Osteoblast (primary cell): Measurements from ENCODE around the gene PRPF6. TPM values are rescaled to one million over a fixed set of nuclear protein-coding genes. Genes with fewer than 3 reads are reported as not detected.

Source experiments
- DNase-seq: peaks from one replicate; pipeline ENCODE4 v3.0.0; 2011; ENCODE audit warnings: low spot score, mixed read lengths; ENCODE audit not compliant: insufficient read length; ENCODE audit errors: missing footprints
- H2AFZ ChIP-seq: 2 replicates; pipeline ENCODE4 v1.6.0; 2011; ENCODE audit warnings: mild to moderate bottlenecking, low read length
- H3K27ac ChIP-seq: 2 replicates; pipeline ENCODE4 v1.5.1; 2011; ENCODE audit warnings: mild to moderate bottlenecking, low read depth, low read length, moderate library complexity
- H3K27me3 ChIP-seq: 2 replicates; pipeline ENCODE4 v1.6.0; 2012; ENCODE audit warnings: mild to moderate bottlenecking, control low read depth, inconsistent platforms, low read length, moderate library complexity; ENCODE audit not compliant: insufficient read depth
- H3K36me3 ChIP-seq: 2 replicates; pipeline ENCODE4 v1.5.1; 2011; ENCODE audit warnings: mild to moderate bottlenecking, low read length, control low read depth, moderate library complexity; ENCODE audit not compliant: insufficient read depth
- H3K4me1 ChIP-seq: 2 replicates; pipeline ENCODE4 v1.5.1; 2011; ENCODE audit warnings: mild to moderate bottlenecking, low read length, control low read depth, moderate library complexity; ENCODE audit not compliant: insufficient read depth
- H3K4me2 ChIP-seq: 2 replicates; pipeline ENCODE4 v1.6.0; 2011; ENCODE audit warnings: mild to moderate bottlenecking, low read length; ENCODE audit not compliant: insufficient read depth
- H3K4me3 ChIP-seq: fragments of 200-600 bp; sonication (generic); 3 replicates; pipeline ENCODE4 v1.5.1; 2012; ENCODE audit warnings: mild to moderate bottlenecking, low read length, inconsistent platforms; ENCODE audit not compliant: insufficient read depth
- H3K79me2 ChIP-seq: 2 replicates; pipeline ENCODE4 v1.6.0; 2012; ENCODE audit warnings: mild to moderate bottlenecking, low read length, control low read depth, inconsistent platforms; ENCODE audit not compliant: insufficient read depth
- H3K9me3 ChIP-seq: 2 replicates; pipeline ENCODE4 v1.5.1; 2011; ENCODE audit warnings: low read depth, low read length, control low read depth
- H4K20me1 ChIP-seq: 2 replicates; pipeline ENCODE4 v1.6.0; 2012; ENCODE audit warnings: mild to moderate bottlenecking, low read length, control low read depth; ENCODE audit not compliant: insufficient read depth
- total RNA-seq: library from RNA; depleted of rRNA; stranded (reverse); fragments of >200 nt; gene quantifications from 2 replicates; pipeline ENCODE4 v1.2.3, GENCODE V29; 2012
- TF ChIP-seq, protein P1 (sequence below): IDR thresholded peaks from 2 replicates; pipeline ENCODE4 v1.5.1; 2011; ENCODE audit warnings: mild to moderate bottlenecking, low read depth, low read length, moderate library complexity; ENCODE audit errors: extremely low read depth

Gene PRPF6
- total RNA-seq, 1 donor, result 56.1 TPM

DNA sequence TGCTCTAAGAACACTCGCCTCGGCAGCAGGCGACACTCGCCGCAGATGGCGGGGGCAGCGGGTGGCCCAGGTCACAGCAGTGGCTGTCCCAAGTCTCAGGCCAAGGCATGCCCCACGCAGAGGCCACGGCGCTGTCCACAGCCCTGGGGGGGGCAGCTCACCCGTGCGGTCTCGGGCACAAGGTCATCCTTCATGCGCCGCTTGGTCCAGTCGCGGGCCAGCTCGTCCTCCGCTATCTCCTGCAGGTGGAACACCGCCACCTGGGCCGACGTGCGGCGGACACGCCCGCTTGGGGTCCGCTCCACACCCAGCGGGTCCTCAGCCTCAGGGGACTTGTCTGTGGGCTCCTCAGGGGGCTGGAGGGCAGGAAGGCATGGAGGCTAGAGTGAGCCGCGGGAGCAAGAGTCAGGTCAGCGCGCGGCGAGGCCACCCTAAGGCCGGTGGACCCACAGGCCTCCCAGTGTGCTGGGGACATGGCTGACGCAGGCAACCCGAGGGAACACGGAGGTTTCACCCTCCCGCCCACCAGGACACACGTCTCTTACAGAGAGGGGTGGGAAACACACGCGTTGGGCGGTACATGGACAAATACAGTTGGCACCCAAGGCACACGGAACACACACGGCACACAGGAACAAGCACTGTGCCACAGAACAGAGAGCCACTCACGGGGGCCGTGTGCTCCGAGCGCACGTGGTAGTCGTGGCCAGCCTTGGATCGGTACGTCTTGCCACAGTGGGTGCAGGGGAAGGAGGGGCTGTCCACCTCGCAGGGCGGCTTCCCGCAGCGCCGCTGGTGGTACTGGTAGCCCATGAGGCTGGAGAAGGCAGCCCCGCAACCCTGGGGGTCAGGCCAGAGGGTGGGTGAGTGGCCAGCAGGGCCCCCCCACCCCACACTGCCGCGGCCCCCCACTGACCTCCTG, 18.2 kb upstream of the PRPF6 start:
- TF ChIP-seq, protein P1, sequence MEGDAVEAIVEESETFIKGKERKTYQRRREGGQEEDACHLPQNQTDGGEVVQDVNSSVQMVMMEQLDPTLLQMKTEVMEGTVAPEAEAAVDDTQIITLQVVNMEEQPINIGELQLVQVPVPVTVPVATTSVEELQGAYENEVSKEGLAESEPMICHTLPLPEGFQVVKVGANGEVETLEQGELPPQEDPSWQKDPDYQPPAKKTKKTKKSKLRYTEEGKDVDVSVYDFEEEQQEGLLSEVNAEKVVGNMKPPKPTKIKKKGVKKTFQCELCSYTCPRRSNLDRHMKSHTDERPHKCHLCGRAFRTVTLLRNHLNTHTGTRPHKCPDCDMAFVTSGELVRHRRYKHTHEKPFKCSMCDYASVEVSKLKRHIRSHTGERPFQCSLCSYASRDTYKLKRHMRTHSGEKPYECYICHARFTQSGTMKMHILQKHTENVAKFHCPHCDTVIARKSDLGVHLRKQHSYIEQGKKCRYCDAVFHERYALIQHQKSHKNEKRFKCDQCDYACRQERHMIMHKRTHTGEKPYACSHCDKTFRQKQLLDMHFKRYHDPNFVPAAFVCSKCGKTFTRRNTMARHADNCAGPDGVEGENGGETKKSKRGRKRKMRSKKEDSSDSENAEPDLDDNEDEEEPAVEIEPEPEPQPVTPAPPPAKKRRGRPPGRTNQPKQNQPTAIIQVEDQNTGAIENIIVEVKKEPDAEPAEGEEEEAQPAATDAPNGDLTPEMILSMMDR, result no peak
- no peaks in the 10 kb centered on the region for H3K27me3 ChIP-seq

DNA sequence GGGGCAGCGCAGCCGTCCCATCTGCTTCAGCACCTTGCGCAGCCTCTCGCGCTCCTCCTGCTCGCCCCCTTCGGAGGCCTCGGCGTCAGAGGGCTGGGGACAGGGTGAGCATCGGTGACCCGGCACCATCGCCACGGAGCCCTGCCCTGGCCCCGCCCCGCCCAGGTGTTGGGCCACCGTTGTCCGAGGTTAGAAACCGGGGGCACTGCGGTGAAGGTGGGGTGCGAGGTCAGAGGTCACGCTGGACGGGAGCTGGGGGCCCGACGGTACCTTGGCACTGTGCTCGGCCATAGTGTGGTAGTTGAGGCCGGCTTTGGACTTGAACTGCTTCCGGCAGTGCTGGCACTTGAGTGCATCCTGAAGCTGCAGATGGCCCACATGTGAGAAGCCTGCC, 17.6 kb upstream of the PRPF6 start:
- DNase-seq, result peak; percentile 57
- TF ChIP-seq, protein P1, result no peak
- Histone ChIP-seq H3K27me3 (no peaks in the 10 kb centered on the region), H3K4me2 (no peak overlapping the region), H3K36me3 (peaks cover 40% of the 10 kb centered on the region), H3K79me2 (peaks cover under 1% of the 10 kb centered on the region), H3K27ac (no peak overlapping the region), H3K9me3 (no peaks in the 10 kb centered on the region), H4K20me1 (peaks cover 5% of the 10 kb centered on the region), H3K4me3 (no peak overlapping the region), H3K4me1 (peaks cover 1% of the 10 kb centered on the region), H2AFZ (no peak overlapping the region)

More for the DNA sequence above, 18.2 kb upstream of the PRPF6 start:
- DNase-seq, result peak; percentile 67
- H3K4me1 ChIP-seq, result no peaks in the 10 kb centered on the region
- H3K4me3 ChIP-seq, result no peak overlapping the region
- no peaks in the 10 kb centered on the region for H3K9me3 ChIP-seq
- H3K27ac ChIP-seq, result no peak overlapping the region
- H3K4me2 ChIP-seq, result no peak overlapping the region
- H3K36me3 ChIP-seq, result peaks cover 40% of the 10 kb centered on the region
- H2AFZ ChIP-seq, result no peak overlapping the region
- H3K79me2 ChIP-seq, result no peaks in the 10 kb centered on the region
- peaks cover 5% of the 10 kb centered on the region for H4K20me1 ChIP-seq

DNA sequence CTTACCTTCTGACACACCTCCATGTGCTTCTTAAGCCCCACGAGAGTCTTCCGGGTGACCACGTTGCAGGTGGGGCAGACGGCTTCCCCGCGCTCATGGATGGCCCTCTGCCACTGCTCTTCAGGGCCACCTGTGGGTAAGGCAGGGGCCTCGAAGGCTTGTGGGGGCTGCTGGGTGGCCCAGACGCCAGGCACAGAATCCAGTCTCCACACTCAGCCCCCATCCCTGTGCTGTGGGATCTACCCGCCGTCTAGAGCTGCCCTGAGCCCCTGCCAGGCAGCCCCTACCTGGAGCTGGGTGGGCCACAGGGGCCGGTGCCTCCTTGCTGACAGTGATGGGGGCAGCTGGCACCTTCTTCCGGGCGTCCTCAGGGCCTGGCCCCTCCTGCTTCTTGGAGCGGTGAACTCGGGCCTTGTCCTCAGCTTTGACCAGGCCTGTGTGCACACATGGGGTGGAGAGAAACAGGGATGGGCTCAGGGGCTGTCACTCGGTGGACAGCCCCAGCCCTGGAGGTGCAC, 17.1 kb upstream of the PRPF6 start:
- no peak overlapping the region for H3K4me2 ChIP-seq
- TF ChIP-seq, protein P1, result no peak

DNA sequence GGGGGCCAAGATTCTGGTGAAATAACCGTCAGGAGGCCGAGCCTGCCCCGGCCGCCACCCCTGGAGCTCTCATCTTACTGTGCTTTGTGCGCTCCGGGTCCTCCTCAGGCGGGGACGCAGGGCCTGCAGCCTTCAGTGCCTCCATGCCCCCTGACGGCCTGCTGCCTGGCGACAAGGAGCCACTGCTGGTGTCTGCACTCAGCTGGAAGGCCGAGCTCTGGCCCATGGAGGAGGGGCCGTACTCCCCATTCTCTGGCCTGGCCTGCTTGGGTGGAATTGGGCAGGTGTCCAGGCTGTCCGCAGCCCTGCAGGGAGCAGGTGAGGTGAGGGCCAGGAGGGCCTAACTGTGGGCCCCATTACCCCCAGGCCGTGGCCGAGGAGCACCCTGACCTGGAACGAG, 16.5 kb upstream of the PRPF6 start:
- Histone ChIP-seq H3K27ac (no peak overlapping the region), H4K20me1 (peaks cover 3% of the 10 kb centered on the region), H3K27me3 (no peaks in the 10 kb centered on the region), H3K4me3 (no peak overlapping the region), H2AFZ (no peak overlapping the region), H3K36me3 (peaks cover 31% of the 10 kb centered on the region), H3K9me3 (no peaks in the 10 kb centered on the region), H3K4me2 (no peak overlapping the region), H3K4me1 (peaks cover 10% of the 10 kb centered on the region), H3K79me2 (peaks cover 9% of the 10 kb centered on the region)
- DNase-seq, result peak; percentile 63
- TF ChIP-seq, protein P1, result no peak

More for the DNA sequence above, 17.1 kb upstream of the PRPF6 start:
- Histone ChIP-seq H3K36me3 (peaks cover 36% of the 10 kb centered on the region), H3K27me3 (no peaks in the 10 kb centered on the region), H3K79me2 (peaks cover 6% of the 10 kb centered on the region), H4K20me1 (peaks cover 3% of the 10 kb centered on the region), H3K4me1 (peaks cover 6% of the 10 kb centered on the region), H3K27ac (no peak overlapping the region), H3K9me3 (no peaks in the 10 kb centered on the region), H3K4me3 (no peak overlapping the region), H2AFZ (no peak overlapping the region)
- DNase-seq, result peak; percentile 80
